HCT116 (cell line): Measurements from ENCODE around the gene UCK1.

Experiments used
- EZH2 ChIP-seq: fragments of 200-600 bp; sonication (generic); IDR thresholded peaks from 2 replicates; pipeline ENCODE4 v1.6.1; 2017; ENCODE audit warnings: antibody characterized with exemption, mixed run types
- RAD21 ChIP-seq: IDR thresholded peaks from 2 replicates; pipeline ENCODE4 v1.6.1; 2012; ENCODE audit warnings: low read depth, mild to moderate bottlenecking
- REST ChIP-seq: IDR thresholded peaks from 2 replicates; pipeline ENCODE4 v1.6.1; 2012; ENCODE audit warnings: low read depth
- YY1 ChIP-seq: IDR thresholded peaks from 2 replicates; pipeline ENCODE4 v1.6.1; 2011; ENCODE audit warnings: low read length, low read depth, moderate library complexity, mild to moderate bottlenecking; ENCODE audit not compliant: insufficient replicate concordance; ENCODE audit errors: extremely low read depth
- TF ChIP-seq, protein P1 (sequence below), 3 experiments: fragments of 200-600 bp in 1 of 3; sonication (generic) in 1 of 3; IDR thresholded peaks in 2 of 3; conservative IDR thresholded peaks in 1 of 3; 2 replicates each; pipeline ENCODE4 v1.5.1; 2012 to 2017; ENCODE audit warnings: low read depth in 2 of 3, low read length in 2 of 3, antibody characterized with exemption in 1 of 3, borderline replicate concordance in 1 of 3, control low read depth in 1 of 3, mild to moderate bottlenecking in 1 of 3, mixed read lengths in 1 of 3, mixed run types in 1 of 3, moderate library complexity in 1 of 3; ENCODE audit not compliant: insufficient read depth in 1 of 3

DNA sequence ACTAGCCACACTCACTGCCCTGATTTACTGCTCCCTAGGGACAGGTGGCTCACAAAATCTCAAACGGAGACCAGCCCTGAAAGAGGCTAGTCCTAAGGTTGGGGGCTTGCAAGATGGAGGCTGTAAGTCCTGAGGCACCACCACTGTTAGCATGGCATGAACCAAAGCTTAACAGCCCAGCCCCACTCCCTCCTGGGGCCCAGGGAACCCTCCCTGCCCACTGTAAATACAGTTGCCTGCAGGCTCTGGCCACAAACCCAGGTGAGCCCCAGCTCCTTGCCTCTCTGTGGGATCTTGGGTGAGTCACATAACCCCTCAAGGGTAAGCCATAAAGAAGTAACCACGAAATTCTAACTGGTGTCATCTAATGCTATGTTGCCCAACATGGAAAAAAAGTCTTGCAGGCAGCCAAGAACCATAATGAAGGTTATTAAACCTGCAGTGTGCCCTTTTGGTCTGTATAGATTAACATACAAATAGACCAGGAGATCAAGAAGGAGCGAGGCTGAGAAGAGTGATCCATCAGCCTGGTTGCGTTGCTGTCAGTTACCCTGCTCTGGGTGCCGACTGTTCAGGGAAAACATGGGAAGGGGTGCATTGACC, 30.0 kb downstream of the UCK1 start:
- TF ChIP-seq, protein P1, sequence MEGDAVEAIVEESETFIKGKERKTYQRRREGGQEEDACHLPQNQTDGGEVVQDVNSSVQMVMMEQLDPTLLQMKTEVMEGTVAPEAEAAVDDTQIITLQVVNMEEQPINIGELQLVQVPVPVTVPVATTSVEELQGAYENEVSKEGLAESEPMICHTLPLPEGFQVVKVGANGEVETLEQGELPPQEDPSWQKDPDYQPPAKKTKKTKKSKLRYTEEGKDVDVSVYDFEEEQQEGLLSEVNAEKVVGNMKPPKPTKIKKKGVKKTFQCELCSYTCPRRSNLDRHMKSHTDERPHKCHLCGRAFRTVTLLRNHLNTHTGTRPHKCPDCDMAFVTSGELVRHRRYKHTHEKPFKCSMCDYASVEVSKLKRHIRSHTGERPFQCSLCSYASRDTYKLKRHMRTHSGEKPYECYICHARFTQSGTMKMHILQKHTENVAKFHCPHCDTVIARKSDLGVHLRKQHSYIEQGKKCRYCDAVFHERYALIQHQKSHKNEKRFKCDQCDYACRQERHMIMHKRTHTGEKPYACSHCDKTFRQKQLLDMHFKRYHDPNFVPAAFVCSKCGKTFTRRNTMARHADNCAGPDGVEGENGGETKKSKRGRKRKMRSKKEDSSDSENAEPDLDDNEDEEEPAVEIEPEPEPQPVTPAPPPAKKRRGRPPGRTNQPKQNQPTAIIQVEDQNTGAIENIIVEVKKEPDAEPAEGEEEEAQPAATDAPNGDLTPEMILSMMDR (IDR thresholded peaks at IDR 0.05 in 2 of 3, conservative IDR thresholded peaks at IDR 0.05 in 1 of 3; ENCODE audit: borderline replicate concordance in 1 of 3, insufficient read depth in 1 of 3, low read depth in 2 of 3, low read length in 2 of 3), result no peak
- TF ChIP-seq EZH2 (no peak), YY1 (no peak), REST (no peak), RAD21 (no peak)
